CD14-positive monocyte (primary cell): ENCODE results near the gene TPGS2. TPM values are rescaled to one million over a fixed set of nuclear protein-coding genes. Genes with fewer than 3 reads are reported as not detected.

Experiments
- DNase-seq, 3 donors: peaks; one replicate each; pipeline ENCODE4 v3.0.0-alpha.2; 2011 to 2022
- H2AFZ ChIP-seq: 2 replicates; pipeline ENCODE4 v1.6.0; 2012; ENCODE audit warnings: mild to moderate bottlenecking, low read depth, low read length, inconsistent platforms; ENCODE audit not compliant: insufficient read depth, poor library complexity, severe bottlenecking
- H3K27ac ChIP-seq, 2 donors: 1 replicate in 1 of 2; 2 replicates in 1 of 2; pipeline ENCODE4 v1.5.1; 2012 to 2013; ENCODE audit warnings: low read length in 2 of 2, control low read depth in 1 of 2, inconsistent platforms in 1 of 2, low read depth in 1 of 2, mild to moderate bottlenecking in 1 of 2
- H3K27me3 ChIP-seq, 2 donors: one replicate each; pipeline versions ENCODE4 v1.6.0 to v1.6.1; 2011 to 2013; ENCODE audit warnings: low read length in 2 of 2; ENCODE audit not compliant: control insufficient read depth in 2 of 2, insufficient read depth in 2 of 2
- H3K36me3 ChIP-seq, 2 donors: replicated peaks in 1 of 2; 1 replicate in 1 of 2; 2 replicates in 1 of 2; pipeline versions ENCODE4 v1.5.1 to v1.6.1; 2012 to 2013; ENCODE audit warnings: low read length in 2 of 2, control low read depth in 1 of 2, inconsistent platforms in 1 of 2, mild to moderate bottlenecking in 1 of 2; ENCODE audit not compliant: insufficient read depth in 2 of 2, control insufficient read depth in 1 of 2
- H3K4me1 ChIP-seq, 2 donors: 1 replicate in 1 of 2; 2 replicates in 1 of 2; pipeline versions ENCODE4 v1.5.1 to v1.6.1; 2012 to 2013; ENCODE audit warnings: low read length in 2 of 2, control low read depth in 1 of 2, inconsistent platforms in 1 of 2, mild to moderate bottlenecking in 1 of 2, moderate library complexity in 1 of 2; ENCODE audit not compliant: insufficient read depth in 2 of 2, control insufficient read depth in 1 of 2
- H3K4me2 ChIP-seq: replicated peaks from 2 replicates; pipeline ENCODE3; 2012; ENCODE audit warnings: low read length, moderate library complexity, mild to moderate bottlenecking; ENCODE audit not compliant: poor library complexity, severe bottlenecking; ENCODE audit errors: extremely low read depth
- H3K4me3 ChIP-seq, 3 experiments: fragments of 200-600 bp in 1 of 3; sonication (generic) in 1 of 3; replicated peaks in 1 of 3; 1 replicate in 2 of 3; 2 replicates in 1 of 3; pipeline ENCODE4 v1.5.1; 2011 to 2013; ENCODE audit warnings: low read length in 3 of 3, mild to moderate bottlenecking in 3 of 3, control low read depth in 2 of 3, low read depth in 2 of 3, inconsistent platforms in 1 of 3, moderate library complexity in 1 of 3
- H3K79me2 ChIP-seq: 2 replicates; pipeline ENCODE4 v1.6.0; 2012; ENCODE audit warnings: mild to moderate bottlenecking, control low read depth, inconsistent platforms, low read length, moderate library complexity; ENCODE audit not compliant: insufficient read depth
- H3K9ac ChIP-seq: 2 replicates; pipeline ENCODE4 v1.6.0; 2017; ENCODE audit warnings: low read length, mild to moderate bottlenecking; ENCODE audit not compliant: insufficient read depth, poor library complexity, severe bottlenecking
- H3K9me3 ChIP-seq, 2 donors: replicated peaks in 1 of 2; 1 replicate in 1 of 2; 2 replicates in 1 of 2; pipeline versions ENCODE4 v1.5.1 to v1.6.1; 2012 to 2013; ENCODE audit warnings: low read length in 2 of 2, control low read depth in 1 of 2; ENCODE audit not compliant: control insufficient read depth in 1 of 2, insufficient read depth in 1 of 2
- H4K20me1 ChIP-seq: 2 replicates; pipeline ENCODE4 v1.6.0; 2012; ENCODE audit warnings: mild to moderate bottlenecking, low read length, control low read depth, moderate library complexity; ENCODE audit not compliant: insufficient read depth
- H3K27ac Mint-ChIP-seq, 7 donors: one replicate each; pipeline ENCODE4 v1.8.0; 2020; ENCODE audit warnings: mild to moderate bottlenecking in 7 of 7, mixed read lengths in 7 of 7, moderate library complexity in 6 of 7, inconsistent platforms in 2 of 7
- H3K27me3 Mint-ChIP-seq, 3 donors: one replicate each; pipeline ENCODE4 v1.8.0; 2021 to 2022; ENCODE audit warnings: low read depth in 3 of 3, mild to moderate bottlenecking in 3 of 3, mixed read lengths in 3 of 3, moderate library complexity in 3 of 3, inconsistent platforms in 1 of 3
- H3K36me3 Mint-ChIP-seq, 2 donors: one replicate each; pipeline ENCODE4 v1.8.0; 2020; ENCODE audit warnings: mixed read lengths in 2 of 2, inconsistent platforms in 1 of 2, mild to moderate bottlenecking in 1 of 2
- H3K4me1 Mint-ChIP-seq: one replicate; pipeline ENCODE4 v1.8.0; 2020; ENCODE audit warnings: mild to moderate bottlenecking, mixed read lengths
- H3K4me3 Mint-ChIP-seq, 2 donors: one replicate each; pipeline ENCODE4 v1.8.0; 2020; ENCODE audit warnings: mild to moderate bottlenecking in 2 of 2, mixed read lengths in 2 of 2, moderate library complexity in 1 of 2
- H3K9me3 Mint-ChIP-seq, 7 donors: one replicate each; pipeline ENCODE4 v1.8.0; 2020 to 2022; ENCODE audit warnings: mixed read lengths in 7 of 7, mild to moderate bottlenecking in 6 of 7, moderate library complexity in 6 of 7, inconsistent platforms in 2 of 7
- CTCF ChIP-seq: fragments of 200-600 bp; IDR thresholded peaks from one replicate; pipeline ENCODE4 v1.8.0; 2022; ENCODE audit warnings: antibody characterized with exemption, mild to moderate bottlenecking
- WGBS: methylation state at CpG from one replicate; pipeline ENCODE4 v1.1.5; 2013; ENCODE audit warnings: missing lambda C conversion rate; ENCODE audit not compliant: insufficient coverage; 5-methylcytosine and 5-hydroxymethylcytosine counted together
- intact Hi-C, 2 donors: fragments of 100-400 bp; cut with micrococcal nuclease; formaldehyde crosslinking; loops; one replicate each; pipeline versions ENCODE4 v1.15.0 to v1.15.1; 2023
- polyA plus RNA-seq, 3 donors: library from polyadenylated mRNA; depleted of rRNA in 1 of 3; unstranded in 2 of 3; stranded (reverse) in 1 of 3; fragments of 300-500 nt in 2 of 3; fragments of >200 nt in 1 of 3; fragmentation: Illumina TruSeq in 2 of 3; gene quantifications; 1 replicate in 2 of 3; 2 replicates in 1 of 3; pipeline ENCODE4 v1.2.3, GENCODE V29; 2012 to 2021

The TPGS2 gene
- polyA plus RNA-seq, 3 donors = 27.6 to 50.1 (median 41.5) TPM

GRCh38 chr18:36811955-36812354 is 16.8 kb downstream of the TPGS2 start:
- no peak overlapping the region for H3K4me2 ChIP-seq
- TF ChIP-seq CTCF = no peak
- H2AFZ ChIP-seq = no peak overlapping the region
- H3K4me1 Mint-ChIP-seq = peaks cover 2% of the 10 kb centered on the region
- H3K9ac ChIP-seq = no peak overlapping the region
- H3K4me1 ChIP-seq = no peaks in the 10 kb centered on the region
- no peak overlapping the region for H3K27ac ChIP-seq
- peak overlapping the region in 1 of 7 donors; percentile 4 for H3K27ac Mint-ChIP-seq
- peaks cover 40 to 58% of the 10 kb centered on the region in 2 donors for H3K36me3 Mint-ChIP-seq
- no peak for DNase-seq
- no peaks in the 10 kb centered on the region for H3K79me2 ChIP-seq
- no peak overlapping the region for H3K4me3 ChIP-seq
- H3K9me3 ChIP-seq = no peaks in the 10 kb centered on the region
- H3K36me3 ChIP-seq = peaks cover 19 to 73% of the 10 kb centered on the region in 2 donors
- intact Hi-C loops = loop anchor here in 1 of 2 donors (10.0 kb wide), 1 partner anchor 797 kb away; no protein-coding TSS in a partner anchor
- H3K27me3 Mint-ChIP-seq = no peaks in the 10 kb centered on the region
- no peak overlapping the region for H3K4me3 Mint-ChIP-seq
- no peaks in the 10 kb centered on the region for H3K9me3 Mint-ChIP-seq
- no peaks in the 10 kb centered on the region for H3K27me3 ChIP-seq
- H4K20me1 ChIP-seq = no peaks in the 10 kb centered on the region

DNA sequence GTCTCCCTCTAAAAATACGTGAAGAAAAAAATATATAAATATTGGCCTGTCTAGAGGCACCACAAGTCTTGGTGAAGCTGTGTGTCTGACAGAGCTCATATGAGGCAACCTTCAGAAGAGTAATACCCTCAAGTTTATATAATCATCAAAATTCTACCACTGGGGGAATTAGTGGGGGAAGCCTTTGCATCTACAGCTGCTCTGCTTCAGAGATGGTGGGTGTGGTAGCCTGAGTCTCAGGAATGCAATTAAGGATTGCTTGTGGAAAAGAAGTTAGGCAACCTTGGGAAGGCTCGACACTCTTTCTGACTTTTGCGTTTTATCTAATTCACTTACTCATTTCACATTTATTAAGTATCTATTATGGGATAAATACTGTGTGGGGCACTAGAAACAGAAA is 17.4 kb downstream of the TPGS2 start:
- no CpG with 5 or more reads among the region's 3 CpGs for WGBS
- H3K79me2 ChIP-seq = no peaks in the 10 kb centered on the region
- H3K4me1 ChIP-seq = no peaks in the 10 kb centered on the region
- H3K4me2 ChIP-seq = no peak overlapping the region
- DNase-seq = no peak
- no peaks in the 10 kb centered on the region for H3K27me3 ChIP-seq
- H3K27ac ChIP-seq = no peak overlapping the region
- intact Hi-C loops = loop anchor here in 1 of 2 donors (10.0 kb wide), 1 partner anchor 797 kb away; no protein-coding TSS in a partner anchor
- no peak overlapping the region for H3K4me3 ChIP-seq
- TF ChIP-seq CTCF = no peak
- Mint-ChIP-seq H3K36me3 (peaks cover 40 to 57% of the 10 kb centered on the region in 2 donors), H3K27ac (peak overlapping the region in 1 of 7 donors; percentile 39), H3K9me3 (no peaks in the 10 kb centered on the region), H3K4me1 (peaks cover 2% of the 10 kb centered on the region), H3K27me3 (no peaks in the 10 kb centered on the region), H3K4me3 (no peak overlapping the region)
- H3K9ac ChIP-seq = no peak overlapping the region
- H4K20me1 ChIP-seq = no peaks in the 10 kb centered on the region
- H3K36me3 ChIP-seq = peaks cover 19 to 72% of the 10 kb centered on the region in 2 donors
- H3K9me3 ChIP-seq = no peaks in the 10 kb centered on the region
- H2AFZ ChIP-seq = no peak overlapping the region
